LNCaP clone FGC (cell line): ENCODE data around the gene BRAF.

Experiments used
- DNase-seq: peaks from one replicate; pipeline ENCODE4 v3.0.0-alpha.2; 2011; ENCODE audit warnings: low read depth
- H3K4me3 ChIP-seq: 2 replicates; pipeline ENCODE4 v1.5.1; 2011; ENCODE audit warnings: mild to moderate bottlenecking, low read depth, low read length, control low read depth
- TF ChIP-seq, protein P1 (sequence below): IDR thresholded peaks from 2 replicates; pipeline ENCODE4 v1.5.1; 2012; ENCODE audit warnings: mild to moderate bottlenecking; ENCODE audit not compliant: control insufficient read depth, insufficient read depth; ENCODE audit errors: extremely low read depth

BRAF gene

DNA sequence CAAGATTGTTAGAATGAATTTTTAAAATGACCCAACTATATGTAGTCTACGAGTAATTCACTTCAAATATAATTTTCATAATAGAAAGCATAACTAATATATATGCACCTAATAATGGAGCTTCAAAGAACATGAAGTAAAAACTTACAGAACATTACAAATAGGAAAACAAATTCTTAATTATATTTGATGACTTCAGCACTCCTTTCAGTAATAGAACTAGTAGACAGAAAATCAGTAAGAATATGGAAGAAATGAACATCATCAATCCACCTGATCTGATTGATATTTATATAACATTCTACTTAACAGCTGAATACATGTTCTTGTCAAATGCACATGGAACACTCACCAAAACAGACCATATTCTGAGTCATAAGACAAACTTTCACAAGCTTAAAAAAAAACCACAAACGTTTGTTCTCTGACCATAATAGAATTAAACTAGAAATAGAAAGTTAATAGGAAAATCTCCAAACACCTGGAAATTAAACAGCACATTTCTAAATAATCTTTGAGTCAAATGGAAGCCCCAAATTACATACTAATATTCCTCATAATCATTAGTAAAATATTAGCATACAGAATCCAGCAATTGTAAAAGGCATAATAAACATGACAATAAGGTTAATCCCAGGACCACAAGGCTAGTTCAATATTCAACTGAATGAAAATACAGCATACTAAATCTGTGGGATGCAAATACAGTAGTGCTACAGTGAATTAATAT lies 48.0 kb downstream of the BRAF start:
- TF ChIP-seq, protein P1, sequence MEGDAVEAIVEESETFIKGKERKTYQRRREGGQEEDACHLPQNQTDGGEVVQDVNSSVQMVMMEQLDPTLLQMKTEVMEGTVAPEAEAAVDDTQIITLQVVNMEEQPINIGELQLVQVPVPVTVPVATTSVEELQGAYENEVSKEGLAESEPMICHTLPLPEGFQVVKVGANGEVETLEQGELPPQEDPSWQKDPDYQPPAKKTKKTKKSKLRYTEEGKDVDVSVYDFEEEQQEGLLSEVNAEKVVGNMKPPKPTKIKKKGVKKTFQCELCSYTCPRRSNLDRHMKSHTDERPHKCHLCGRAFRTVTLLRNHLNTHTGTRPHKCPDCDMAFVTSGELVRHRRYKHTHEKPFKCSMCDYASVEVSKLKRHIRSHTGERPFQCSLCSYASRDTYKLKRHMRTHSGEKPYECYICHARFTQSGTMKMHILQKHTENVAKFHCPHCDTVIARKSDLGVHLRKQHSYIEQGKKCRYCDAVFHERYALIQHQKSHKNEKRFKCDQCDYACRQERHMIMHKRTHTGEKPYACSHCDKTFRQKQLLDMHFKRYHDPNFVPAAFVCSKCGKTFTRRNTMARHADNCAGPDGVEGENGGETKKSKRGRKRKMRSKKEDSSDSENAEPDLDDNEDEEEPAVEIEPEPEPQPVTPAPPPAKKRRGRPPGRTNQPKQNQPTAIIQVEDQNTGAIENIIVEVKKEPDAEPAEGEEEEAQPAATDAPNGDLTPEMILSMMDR, result no peak

DNA sequence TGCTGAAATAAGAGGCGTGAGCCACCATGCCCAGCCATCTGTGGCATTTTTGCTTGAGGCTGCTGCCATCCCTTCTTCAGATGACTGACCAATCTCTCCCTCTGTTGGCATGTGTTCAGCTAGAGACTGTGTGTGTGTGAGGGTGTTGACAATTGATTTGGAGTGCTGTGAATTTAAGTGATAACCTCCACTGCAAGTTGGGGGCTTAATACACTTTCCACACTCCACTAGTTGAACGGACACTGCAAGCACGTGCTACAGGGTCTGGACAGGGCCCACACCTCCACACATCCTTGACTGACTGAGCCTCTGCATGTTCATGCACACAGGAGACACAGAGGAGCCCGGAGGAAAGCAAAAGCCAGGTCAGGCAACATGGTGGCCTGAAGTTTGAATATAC lies 51.3 kb downstream of the BRAF start:
- H3K4me3 ChIP-seq, result no peak overlapping the region
- TF ChIP-seq, protein P1, result no peak
- no peak for DNase-seq

More for the DNA sequence above, 48.0 kb downstream of the BRAF start:
- H3K4me3 ChIP-seq, result no peak overlapping the region
- DNase-seq, result no peak

DNA sequence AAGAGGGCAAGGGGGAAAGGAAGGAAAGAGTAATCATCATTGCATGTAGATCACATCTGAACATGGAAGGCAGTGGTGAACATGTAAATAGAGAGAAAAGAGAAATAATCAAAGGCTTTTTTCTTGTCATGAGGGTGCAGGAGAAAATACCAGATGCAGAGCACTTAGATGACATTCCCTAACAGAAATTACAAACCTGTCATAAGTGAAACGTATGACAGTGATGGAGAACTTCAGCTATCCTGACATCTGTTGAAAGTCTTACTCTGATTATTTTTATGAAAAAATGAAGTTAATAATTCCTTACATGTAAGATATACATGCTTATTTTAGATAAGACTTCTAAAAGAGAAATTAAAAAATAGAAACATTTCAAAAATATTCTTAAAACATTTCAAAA lies 54.7 kb downstream of the BRAF start:
- no peak for DNase-seq
- TF ChIP-seq, protein P1, result no peak
- no peak overlapping the region for H3K4me3 ChIP-seq

DNA sequence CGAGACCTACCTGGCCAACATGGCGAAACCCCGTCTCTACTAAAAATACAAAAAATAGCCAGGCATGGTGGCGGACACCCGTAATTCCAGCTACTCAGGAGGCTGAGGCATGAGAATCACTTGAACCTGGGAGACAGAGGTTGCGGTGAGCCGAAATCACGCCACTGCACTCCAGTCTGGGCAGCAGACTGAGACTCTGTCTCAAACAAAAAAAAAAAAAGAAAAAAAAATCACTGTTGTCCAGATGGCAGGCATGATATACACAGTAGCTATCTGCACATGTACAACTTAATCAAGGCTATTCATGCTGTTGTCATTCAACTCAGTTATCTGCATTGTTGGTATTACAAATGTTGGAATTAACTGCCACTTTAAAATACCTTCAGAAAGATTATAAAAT lies 55.3 kb downstream of the BRAF start:
- no peak overlapping the region for H3K4me3 ChIP-seq
- TF ChIP-seq, protein P1, result no peak
- DNase-seq, result no peak

DNA sequence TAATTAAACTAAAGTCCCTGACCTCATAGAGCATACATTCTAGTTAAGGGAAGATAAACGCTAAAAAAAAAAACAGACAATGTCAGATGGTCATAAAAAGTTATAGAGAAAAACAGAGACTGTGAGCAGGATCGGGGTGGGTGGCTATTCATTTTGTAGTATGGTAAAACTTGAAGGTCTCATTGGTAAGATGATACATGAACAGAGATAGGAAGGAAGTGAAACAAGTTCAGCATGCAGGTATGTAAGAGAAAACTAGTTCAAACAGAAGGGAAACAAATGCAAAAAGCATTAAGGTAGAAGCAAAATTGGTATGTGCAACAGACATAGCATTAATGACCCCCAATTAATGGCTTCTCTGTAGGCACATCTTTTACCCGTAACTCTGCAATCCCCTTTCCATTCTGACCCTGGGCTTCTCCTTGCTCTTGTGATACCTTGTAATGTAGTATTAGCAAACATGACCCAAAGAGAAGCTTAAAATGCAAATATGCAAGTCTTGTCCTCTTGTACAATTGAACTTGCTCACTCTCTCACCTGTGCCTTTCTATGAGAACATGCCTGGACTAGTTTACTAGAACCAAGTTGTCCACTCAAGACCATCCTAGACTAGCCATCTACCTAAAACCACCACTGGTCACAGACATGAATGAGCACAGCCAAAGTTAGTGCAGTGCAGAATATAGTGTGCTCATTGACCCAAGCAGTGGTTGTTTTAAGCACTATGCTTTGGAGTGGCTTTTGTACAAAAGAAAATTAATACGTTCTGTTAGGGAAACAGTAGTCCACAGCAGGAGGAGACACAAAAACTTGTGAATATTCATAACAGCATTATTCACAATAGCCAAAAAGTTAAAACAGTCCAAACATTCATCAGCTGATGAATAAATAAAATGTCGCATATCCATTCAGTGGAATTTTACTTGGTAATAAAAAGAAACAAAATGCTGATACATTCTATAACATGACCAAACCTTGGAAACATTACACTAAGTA lies 57.0 kb downstream of the BRAF start:
- no peak overlapping the region for H3K4me3 ChIP-seq
- TF ChIP-seq, protein P1, result no peak
- DNase-seq, result no peak

DNA sequence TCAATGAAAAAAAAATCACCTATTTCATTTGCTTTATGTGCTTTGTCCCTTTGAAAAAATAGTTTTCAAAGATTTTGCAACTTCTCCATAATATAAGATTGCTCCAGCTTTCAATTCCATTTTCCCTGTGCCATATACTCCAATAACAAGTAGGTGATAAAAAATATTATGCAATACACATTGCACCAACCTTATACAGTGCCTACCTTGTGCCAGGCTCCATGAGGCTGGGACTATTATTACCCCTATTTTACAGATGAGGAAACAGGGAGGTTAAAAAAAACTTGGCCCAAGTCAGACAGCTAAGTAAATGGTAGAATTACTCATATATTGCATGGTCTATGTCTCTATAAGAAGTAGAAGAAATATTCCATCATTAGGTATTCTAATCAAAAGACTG lies 57.8 kb downstream of the BRAF start:
- TF ChIP-seq, protein P1, result no peak
- DNase-seq, result no peak
- H3K4me3 ChIP-seq, result no peak overlapping the region

DNA sequence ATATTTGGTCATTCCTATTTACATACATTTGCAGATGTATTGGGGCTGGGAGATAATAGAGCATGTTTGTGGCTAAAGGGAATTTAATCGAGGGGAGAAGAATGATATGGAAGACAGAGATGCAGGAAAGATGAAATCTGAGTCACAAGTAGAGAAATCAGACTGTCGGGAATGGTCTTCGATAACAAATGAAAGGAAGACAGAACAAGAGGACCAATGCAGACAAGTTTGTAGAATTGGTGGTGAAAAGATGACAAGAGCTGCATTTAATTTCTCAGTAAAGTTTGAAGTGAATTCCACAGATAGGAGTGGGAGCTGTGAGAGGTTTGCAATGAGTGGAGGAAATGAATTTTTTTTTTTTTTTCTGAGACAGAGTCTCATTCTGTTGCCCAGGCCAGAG lies 60.0 kb downstream of the BRAF start:
- no peak for DNase-seq
- no peak overlapping the region for H3K4me3 ChIP-seq
- TF ChIP-seq, protein P1, result no peak
